Epithelial cell of esophagus (primary cell): Measurements from ENCODE around the gene PDE7B.

Experiments used
- DNase-seq: peaks from one replicate; pipeline ENCODE4 v3.0.0; 2010; ENCODE audit warnings: low read depth
- H3K4me3 ChIP-seq: 2 replicates; pipeline ENCODE4 v1.5.1; 2011; ENCODE audit warnings: mild to moderate bottlenecking, low read length, control low read depth
- TF ChIP-seq, protein P1 (sequence below): IDR thresholded peaks from 2 replicates; pipeline ENCODE4 v1.5.1; 2011; ENCODE audit warnings: low read depth, mild to moderate bottlenecking, low read length, control low read depth, inconsistent platforms; ENCODE audit not compliant: insufficient read depth; ENCODE audit errors: missing control alignments

PDE7B gene

GRCh38 chr6:136070815-136071214 lies 219.3 kb downstream of the PDE7B start:
- H3K4me3 ChIP-seq: no peak overlapping the region
- no peak for DNase-seq
- TF ChIP-seq, protein P1, sequence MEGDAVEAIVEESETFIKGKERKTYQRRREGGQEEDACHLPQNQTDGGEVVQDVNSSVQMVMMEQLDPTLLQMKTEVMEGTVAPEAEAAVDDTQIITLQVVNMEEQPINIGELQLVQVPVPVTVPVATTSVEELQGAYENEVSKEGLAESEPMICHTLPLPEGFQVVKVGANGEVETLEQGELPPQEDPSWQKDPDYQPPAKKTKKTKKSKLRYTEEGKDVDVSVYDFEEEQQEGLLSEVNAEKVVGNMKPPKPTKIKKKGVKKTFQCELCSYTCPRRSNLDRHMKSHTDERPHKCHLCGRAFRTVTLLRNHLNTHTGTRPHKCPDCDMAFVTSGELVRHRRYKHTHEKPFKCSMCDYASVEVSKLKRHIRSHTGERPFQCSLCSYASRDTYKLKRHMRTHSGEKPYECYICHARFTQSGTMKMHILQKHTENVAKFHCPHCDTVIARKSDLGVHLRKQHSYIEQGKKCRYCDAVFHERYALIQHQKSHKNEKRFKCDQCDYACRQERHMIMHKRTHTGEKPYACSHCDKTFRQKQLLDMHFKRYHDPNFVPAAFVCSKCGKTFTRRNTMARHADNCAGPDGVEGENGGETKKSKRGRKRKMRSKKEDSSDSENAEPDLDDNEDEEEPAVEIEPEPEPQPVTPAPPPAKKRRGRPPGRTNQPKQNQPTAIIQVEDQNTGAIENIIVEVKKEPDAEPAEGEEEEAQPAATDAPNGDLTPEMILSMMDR: no peak

DNA sequence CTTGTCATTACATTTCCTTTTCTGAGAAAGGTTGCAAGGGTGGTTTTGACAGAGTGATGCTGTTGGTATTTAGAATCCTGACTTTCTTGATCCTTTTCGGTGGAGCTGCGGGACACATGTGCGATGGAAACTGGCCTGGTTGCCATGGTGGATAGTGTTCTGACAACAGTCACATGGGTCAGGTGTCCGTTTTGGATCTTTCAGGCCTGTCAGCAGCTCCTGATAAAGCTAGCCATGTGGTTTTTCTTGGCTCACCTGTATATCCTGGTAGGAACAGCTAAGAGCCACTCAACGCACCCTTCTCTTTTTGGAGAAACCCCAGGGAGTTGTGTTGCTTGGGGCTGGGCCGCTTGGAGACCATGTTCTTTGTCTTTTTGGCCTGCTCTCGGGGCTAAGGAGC lies 221.2 kb downstream of the PDE7B start:
- no peak overlapping the region for H3K4me3 ChIP-seq
- no peak for DNase-seq
- TF ChIP-seq, protein P1: no peak

DNA sequence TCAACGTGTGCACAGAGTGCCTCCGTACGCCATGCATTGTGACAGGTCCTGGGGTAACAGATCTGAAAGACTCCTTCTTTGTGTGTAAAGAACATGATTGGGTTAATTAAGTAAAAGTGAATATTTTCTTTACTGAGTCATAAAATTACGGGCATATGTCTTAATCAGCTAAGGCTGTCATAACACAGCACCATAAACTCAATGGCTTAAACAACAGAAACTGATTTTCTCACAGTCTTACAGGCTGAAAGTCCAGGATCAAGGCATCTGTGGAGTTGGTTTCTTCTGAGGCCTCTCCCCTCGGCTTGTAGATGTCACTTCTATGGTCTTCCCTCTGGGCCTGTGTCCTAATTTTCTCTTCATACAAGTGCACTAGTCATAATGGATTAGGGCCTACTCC lies 221.7 kb downstream of the PDE7B start:
- DNase-seq: peak; percentile 19
- TF ChIP-seq, protein P1: no peak
- no peak overlapping the region for H3K4me3 ChIP-seq

DNA sequence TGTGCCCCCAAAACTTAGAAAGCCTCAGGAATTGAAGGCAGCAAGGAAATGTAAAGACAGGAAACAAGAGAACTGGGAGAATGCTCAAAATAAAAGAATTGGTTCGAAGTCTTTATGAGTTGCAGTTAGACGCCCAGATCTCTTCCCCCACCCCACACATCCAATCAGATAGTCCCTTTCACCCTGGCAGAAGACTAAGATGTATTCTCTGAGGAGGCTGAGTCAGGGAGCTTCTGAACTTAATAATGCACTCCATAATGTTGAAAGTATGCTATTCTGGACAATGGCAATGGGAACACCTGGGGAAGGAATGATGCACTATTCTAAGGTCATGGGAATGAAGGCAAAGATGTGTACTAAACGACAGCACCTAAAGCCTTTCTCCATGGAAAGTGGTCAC lies 225.0 kb downstream of the PDE7B start:
- no peak for DNase-seq
- TF ChIP-seq, protein P1: no peak
- H3K4me3 ChIP-seq: no peak overlapping the region

DNA sequence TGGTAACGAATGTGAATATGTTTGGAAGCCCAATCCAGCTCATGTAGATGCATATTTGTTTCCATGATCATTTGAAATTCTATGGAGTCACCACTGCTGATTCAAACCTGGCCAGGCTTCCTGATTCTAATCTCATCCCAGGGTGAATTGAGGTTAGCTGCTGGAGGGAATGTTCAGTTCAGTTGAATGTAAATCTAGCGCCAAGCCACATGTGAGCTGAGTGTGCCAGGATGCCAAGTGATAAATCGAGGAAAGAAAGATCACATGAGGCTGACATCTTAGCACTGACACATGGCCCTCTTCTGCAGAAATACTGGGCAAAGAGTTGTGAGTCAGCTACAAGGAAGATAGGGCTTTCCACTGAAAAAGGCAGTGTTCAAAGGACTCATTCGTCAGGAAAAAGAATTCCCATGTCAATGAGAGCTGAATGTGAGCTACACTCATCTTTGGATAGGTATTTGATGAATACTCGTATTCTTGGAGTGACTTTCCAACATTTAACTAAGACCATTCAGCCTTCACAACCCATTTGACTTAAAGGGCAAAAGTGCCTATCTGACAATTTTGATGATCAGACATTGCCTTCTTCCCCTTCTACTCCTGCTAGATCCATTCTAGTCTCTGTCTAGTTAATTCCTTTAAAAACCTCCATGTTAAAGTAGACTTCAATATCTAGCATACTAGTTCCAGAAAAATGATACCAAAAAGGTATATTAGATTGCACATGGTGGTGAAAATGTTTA lies 226.5 kb downstream of the PDE7B start:
- no peak overlapping the region for H3K4me3 ChIP-seq
- TF ChIP-seq, protein P1: no peak
- DNase-seq: peak; percentile 42

DNA sequence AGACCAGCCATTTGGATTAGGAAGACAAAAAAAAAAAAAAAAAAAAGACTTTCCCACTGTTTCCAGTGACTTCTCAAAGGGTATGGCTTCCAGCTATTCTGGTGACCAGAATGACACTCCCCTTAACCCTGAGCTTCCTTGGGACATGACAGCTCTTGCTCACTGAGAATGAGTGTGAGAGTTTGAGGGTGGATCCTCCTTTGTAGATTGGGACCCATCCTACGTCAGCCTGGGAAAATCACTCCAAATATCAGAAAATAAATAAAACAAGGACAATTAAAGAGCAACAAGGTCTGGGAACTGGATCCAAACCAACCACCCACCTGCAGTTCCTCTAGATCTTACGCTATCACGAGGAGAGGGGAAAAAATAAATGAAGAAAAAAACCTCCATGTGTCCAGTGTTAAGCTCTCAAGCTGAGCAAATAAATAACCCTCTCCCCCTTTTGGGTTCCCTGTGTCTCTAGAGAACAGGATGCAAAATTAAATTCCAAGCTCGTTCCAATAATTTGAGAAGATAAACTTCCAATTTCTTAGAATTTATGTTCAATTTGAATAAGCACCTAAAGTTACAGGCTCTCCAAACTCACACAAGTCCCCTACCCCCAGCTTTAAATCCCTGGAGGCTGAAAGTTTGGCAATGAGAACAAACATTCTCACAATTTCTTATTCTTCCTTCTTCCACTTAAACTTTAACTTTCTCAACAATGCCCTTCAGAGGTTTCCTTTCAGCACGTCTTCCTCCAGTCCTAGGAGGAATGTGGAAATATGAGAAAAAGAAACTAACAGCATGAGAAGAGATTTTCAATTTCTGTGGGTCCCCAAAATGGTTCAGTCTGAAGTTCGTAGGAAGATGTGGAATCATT lies 228.4 kb downstream of the PDE7B start:
- TF ChIP-seq, protein P1: no peak
- DNase-seq: no peak
- H3K4me3 ChIP-seq: no peak overlapping the region

DNA sequence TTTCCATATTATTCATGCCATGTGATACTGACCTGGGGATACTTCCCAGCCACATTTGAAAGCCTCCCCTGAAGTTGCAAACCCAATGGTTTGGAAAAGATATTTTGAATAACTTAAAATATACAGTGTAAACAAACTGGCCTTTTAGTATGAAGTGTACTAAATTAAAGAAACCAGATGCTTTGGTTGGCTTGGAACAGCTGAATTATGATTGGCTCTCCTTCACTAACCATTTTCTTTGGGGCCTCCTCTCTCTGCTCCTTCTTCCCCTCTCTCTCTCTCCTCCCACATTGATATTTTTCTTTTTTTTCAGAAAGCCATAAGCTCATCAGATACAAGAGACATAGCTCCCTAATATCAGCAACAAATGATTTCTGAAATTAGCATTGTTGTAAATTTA lies 232.0 kb downstream of the PDE7B start:
- DNase-seq: no peak
- TF ChIP-seq, protein P1: no peak
- H3K4me3 ChIP-seq: no peak overlapping the region
